ENCODE data around the gene MAML2. TPM values are rescaled to one million over a fixed set of nuclear protein-coding genes. Genes with fewer than 3 reads are reported as not detected.

Gene MAML2
- total and polyA plus RNA-seq, 2 experiments from 2014 or later, result 2.0 to 7.1 TPM

- no peak overlapping the region for H2AFZ ChIP-seq
- H3K36me3 ChIP-seq (ENCODE audit: insufficient read depth), result peaks cover 4% of the 10 kb centered on the region; the same call in 1 of the 2 replicates
- H3K27me3 ChIP-seq (ENCODE audit: insufficient read depth), result no peaks in the 10 kb centered on the region
- DNase-seq (ENCODE audit: low spot score), result no peak
- Mint-ChIP-seq H3K27me3 (ENCODE audit: insufficient read depth, low read depth, poor library complexity) (no peaks in the 10 kb centered on the region), H3K4me3 (no peak overlapping the region), H3K4me1 (no peaks in the 10 kb centered on the region), H3K27ac (no peak overlapping the region), H3K36me3 (ENCODE audit: low read depth) (no peaks in the 10 kb centered on the region; the same call in 2 of the 3 replicates), H3K9me3 (no peaks in the 10 kb centered on the region)
- H3F3A ChIP-seq (replicated peaks; ENCODE audit: low read depth), result no peaks in the 10 kb centered on the region
- H3K4me2 ChIP-seq, result no peak overlapping the region
- H4K20me1 ChIP-seq (replicated peaks; ENCODE audit: insufficient read depth), result no peaks in the 10 kb centered on the region
- no peaks in the 10 kb centered on the region for H3K9me2 ChIP-seq (ENCODE audit: insufficient read depth)
- no peaks in the 10 kb centered on the region for H3K79me2 ChIP-seq (replicated peaks; ENCODE audit: insufficient read depth)
- TF ChIP-seq ZNF114 (CRISPR knock-in tag; IDR thresholded peaks at IDR 0.05) (no peak), EZH2phosphoT487 (IDR thresholded peaks at IDR 0.05; ENCODE audit: unreplicated experiment) (no peak), REST (IDR thresholded peaks at IDR 0.05; ENCODE audit: unreplicated experiment) (no peak), CREB1 (CRISPR knock-in tag; IDR thresholded peaks at IDR 0.05; ENCODE audit: low read depth) (no peak), JUNB (IDR thresholded peaks at IDR 0.05; ENCODE audit: unreplicated experiment) (no peak), ZNF462 (CRISPR knock-in tag; IDR thresholded peaks at IDR 0.05) (no peak), POLR2AphosphoS5 (IDR thresholded peaks at IDR 0.05; ENCODE audit: low read depth) (no peak), EZH2 (IDR thresholded peaks at IDR 0.05; ENCODE audit: low read depth, unreplicated experiment) (no peak), NANOG (IDR thresholded peaks at IDR 0.05; ENCODE audit: borderline replicate concordance) (no peak), STAT1 (IDR thresholded peaks at IDR 0.05; ENCODE audit: unreplicated experiment) (no peak)
- H3K4me3 ChIP-seq, result no peak overlapping the region
- H3K4me1 ChIP-seq (ENCODE audit: insufficient read depth), result no peaks in the 10 kb centered on the region
- H3K27ac ChIP-seq (ENCODE audit: low read depth), result no peak overlapping the region
- ATAC-seq, result no peak
These were observed 33.8 kb upstream of the MAML2 start for GRCh38 chr11:96376796-96377195.

Data from GM23338 (cell line).